NCI-H1105 (cell line): ENCODE results near the gene PDE9A.
A peak's percentile ranks its signal among the peaks of the same experiment; 100 is the strongest.

Experiments used
- DNase-seq: peaks from one replicate; lab custom pipeline; 2025; lab: John Stamatoyannopoulos, UW

PDE9A gene

GRCh38 chr21:42657676-42658319 is 4.4 kb downstream of the PDE9A start:
- no peak for DNase-seq

DNA sequence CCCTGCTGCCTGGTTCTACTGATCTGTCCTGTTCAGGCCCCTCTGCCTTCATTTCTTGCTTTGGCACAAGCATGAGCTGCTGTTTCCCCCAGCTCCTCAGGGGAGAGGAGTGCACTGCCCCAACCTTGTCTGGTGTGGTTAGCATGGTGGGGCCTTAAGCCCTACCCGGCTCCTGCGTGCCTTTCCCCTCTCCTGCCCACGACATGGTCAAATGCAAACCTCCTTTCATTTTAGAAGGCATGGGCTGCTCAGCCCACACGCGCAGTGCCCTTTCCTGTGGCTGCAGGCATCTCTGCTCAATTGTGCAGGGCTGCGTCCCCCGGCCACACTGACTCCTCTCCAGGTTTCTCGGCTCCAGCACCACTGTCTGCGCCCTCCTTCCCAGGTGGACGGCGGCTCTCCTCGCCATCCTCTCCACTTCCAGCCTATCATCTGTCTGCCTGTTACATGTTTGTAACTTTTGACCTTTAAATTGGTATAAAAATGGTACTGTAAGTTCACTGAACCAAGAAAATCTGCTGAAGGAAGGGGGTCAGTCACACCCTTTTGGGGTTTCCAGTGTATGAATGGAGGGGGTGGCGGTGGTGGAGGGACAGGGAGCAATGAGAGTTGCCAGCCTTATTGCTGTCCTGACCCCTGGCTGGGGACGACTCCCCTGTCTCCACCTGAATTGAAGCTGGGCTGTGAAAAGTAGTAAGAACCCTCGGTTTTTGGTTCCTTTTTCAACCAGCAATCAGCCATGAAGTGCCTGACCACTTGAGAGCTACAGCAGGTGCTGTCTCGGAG is 5.1 kb downstream of the PDE9A start:
- no peak for DNase-seq

DNA sequence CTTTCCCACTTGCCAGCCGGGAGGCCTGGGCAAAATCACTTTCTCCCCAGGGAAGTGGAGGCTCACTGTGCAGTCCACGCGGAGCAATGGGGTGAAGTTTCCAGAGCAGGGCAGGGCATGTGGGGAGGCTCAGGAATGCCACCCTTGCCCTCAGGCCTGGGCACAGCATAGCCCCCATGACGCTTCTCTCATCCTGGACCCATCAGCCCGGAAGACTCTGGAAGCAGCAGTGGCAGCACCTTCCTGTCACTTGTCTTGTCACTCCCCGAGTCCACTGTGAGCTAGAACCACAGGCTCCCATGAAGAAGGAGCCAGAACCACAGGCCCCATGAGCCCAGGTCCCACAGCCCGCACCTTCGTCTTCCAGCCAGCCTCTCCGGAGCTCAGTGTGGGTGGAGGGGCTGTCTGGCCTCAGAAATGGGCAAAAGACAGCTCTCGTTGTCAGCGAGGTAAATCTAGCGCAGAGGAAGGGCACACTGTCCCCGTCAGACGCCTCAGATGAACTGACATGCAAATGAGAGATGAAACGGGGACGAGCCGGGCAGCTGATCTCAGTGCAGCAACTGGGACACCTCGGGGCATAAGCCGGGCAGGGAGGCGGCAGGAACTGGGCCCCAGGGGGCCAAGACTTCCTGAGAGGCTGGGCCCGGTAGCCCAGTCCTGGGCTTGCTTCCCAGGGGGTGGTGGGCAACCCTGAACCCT is 6.1 kb downstream of the PDE9A start:
- no peak for DNase-seq

GRCh38 chr21:42660118-42660470 is 6.7 kb downstream of the PDE9A start:
- no peak for DNase-seq

- no peak for DNase-seq
Measured at GRCh38 chr21:42661688-42662429, 8.4 kb downstream of the PDE9A start.

DNA sequence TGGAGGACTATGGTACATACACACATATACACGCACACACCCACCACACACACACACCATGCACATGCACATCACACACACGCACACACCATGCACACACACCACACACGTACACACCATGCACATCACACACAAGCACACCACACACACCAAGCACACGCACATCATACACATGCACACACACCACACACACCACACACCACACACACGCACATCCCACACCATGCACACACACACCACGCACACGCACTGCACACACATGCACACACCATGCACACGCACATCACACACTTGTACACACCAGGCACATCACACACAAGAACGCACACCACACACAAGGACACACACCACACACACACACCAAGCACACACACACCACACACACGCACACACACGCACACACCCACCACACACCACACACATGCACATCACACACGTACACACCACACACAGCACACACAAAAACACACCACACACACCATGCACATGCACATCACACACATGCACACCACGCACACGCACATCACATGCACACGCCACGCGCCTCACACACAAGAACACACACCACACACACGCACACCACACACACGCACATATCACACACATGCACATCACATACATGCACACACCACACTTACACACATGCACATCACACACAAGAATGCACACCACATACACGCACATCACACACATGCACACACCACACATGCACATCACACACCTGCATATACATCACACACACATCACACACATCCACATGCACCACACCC is 9.2 kb downstream of the PDE9A start:
- no peak for DNase-seq

- no peak for DNase-seq
Measured at GRCh38 chr21:42663200-42663750, 9.9 kb downstream of the PDE9A start.

GRCh38 chr21:42663860-42664535 is 10.6 kb downstream of the PDE9A start:
- DNase-seq = no peak

DNA sequence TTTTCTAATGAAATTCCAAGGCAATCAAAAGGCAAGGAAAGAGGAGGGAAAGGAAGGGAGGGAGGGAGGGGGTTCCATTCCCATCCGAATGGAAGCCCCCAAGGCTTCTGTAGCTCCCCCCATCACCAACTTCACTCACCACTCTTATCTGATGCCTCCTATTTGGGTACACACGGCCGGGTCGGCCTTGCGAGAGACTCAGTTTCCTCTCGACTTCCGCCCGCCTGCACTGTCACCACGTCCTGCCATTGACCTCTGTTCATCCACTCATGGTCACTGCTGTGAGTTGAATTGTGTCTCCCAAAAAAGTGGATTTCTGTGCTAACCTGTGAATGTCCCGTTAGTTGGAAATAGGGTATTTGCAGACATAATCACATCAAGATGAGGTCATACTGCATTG is 11.2 kb downstream of the PDE9A start:
- DNase-seq = no peak

- DNase-seq = no peak
Measured at GRCh38 chr21:42665026-42665425, 11.6 kb downstream of the PDE9A start.

DNA sequence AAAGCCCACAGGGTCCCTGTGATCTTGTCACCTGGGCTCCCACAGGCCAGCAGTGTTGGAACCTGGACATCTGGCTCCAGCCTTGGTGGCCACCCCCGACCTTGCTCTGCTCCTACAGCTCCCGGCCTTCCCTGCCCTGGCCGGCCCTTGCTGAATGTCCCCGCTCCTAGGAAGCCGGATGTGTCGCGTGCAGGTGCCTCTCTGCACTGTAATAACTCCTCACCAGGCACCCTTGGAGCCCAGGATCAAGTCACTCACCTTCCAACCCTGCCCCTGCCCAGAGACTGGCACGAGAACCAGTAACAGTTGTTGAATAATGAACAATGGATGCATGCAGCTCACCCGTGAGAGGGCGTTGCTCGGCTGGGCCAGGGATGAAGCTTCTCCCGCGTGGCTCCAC is 12.1 kb downstream of the PDE9A start:
- no peak for DNase-seq

DNA sequence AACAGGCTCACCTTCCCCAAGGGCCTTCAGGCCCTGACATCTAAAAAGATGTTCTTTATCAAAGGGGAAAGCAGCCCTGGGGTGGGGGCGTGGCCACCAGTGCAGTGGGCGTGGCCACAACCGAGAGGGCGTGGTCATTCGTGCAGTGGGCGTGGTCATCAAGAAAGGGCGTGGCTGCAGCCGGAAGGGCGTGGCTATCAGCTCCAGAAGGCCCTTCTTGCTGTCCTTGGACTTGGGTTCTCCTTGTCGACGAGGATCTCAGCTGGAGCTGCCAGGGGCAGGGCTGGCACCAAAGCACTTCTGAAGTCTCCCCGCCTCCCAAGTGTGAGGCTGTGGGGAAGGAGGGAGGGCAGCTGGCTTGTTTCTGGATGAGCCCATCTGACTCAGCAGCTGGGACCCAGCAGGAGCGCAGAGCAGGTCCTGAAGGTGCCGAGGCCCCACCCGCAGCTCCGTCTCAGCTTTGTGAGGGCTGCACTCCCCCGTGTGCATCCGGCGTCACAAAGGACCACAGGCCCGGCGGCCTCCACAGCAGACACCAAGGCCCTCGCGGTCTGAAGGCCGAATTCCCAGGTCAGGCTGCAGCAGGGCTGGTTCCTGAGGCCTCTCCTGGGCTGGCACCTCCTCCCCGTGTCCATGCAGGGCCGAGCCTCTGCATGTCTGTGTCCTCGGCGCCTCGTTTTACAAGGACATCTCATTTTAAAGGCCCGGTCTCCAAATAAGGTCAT is 12.8 kb downstream of the PDE9A start:
- no peak for DNase-seq

DNA sequence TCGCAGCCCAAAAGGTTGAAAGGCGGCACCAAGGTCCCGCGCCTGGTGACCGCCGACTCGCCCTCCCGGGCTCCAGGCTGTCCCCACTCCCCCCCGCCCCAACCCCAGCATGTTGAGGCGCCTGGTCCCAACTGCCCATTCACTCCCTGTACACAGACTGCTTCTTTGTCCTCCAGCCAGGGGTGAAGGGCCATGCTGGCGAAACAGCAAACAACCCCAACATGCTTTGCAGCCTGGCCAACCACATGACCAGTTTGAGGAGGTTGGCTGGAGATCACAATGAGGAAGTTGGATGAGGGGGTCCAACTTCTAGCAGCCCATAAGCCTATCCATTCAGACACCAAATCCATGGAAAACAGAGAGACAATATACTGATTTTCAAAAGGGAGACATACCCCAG is 13.5 kb downstream of the PDE9A start:
- DNase-seq = no peak

DNA sequence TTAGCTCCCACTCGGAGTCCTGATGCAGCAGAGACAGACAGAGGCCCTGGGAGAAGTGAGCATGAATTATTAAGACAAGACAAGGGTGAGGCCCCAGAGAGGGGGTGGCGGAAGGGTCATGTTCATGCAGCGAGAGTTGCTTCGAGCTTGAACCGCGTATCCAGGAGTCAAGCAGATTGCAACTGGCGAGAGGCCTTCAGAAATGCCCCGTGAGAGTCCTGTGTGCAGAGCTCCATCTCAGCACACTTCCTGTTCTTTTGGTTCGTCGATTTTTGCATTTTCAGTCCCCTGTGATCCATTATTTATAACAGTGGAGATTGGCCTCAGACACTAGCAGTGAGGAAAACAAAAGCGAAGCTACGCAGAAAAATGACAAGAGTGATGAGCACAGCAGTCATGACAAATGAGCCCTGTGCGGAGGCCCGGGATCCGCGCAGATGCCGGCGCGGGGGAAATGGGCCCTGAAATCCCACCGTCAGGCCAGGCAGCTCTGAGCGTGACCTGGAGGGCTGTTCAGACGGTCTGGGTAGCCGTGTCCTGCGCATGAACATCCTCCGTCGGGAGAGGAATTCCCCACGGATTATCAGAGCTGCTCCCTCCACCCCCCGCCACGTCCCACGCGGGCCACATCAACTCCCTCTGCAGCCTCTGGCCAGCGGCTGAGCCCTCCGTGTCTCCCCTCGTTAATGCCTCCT is 15.0 kb downstream of the PDE9A start:
- no peak for DNase-seq

DNA sequence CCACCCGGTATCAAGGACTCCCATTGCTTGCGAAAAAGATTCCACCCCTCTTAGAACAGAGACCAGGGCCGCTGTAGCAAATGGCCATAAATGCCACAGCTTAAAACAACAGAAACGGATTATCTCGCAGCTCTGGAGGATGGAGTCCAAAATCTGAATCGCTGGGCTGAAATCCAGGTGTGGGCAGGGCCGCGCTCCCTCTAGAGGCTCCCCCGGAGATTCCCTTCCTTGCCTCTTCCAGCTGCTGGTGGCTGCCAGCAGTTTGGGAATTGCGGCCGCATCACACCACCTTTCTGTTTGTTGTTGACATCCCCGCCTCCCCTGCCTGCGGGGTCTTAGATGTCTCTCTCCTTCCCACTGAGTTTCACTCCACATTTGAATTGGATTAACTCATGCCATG is 15.6 kb downstream of the PDE9A start:
- DNase-seq = no peak

- no peak for DNase-seq
Measured at GRCh38 chr21:42670058-42670880, 16.8 kb downstream of the PDE9A start.

- DNase-seq = no peak
Measured at GRCh38 chr21:42670884-42671283, 17.5 kb downstream of the PDE9A start.

DNA sequence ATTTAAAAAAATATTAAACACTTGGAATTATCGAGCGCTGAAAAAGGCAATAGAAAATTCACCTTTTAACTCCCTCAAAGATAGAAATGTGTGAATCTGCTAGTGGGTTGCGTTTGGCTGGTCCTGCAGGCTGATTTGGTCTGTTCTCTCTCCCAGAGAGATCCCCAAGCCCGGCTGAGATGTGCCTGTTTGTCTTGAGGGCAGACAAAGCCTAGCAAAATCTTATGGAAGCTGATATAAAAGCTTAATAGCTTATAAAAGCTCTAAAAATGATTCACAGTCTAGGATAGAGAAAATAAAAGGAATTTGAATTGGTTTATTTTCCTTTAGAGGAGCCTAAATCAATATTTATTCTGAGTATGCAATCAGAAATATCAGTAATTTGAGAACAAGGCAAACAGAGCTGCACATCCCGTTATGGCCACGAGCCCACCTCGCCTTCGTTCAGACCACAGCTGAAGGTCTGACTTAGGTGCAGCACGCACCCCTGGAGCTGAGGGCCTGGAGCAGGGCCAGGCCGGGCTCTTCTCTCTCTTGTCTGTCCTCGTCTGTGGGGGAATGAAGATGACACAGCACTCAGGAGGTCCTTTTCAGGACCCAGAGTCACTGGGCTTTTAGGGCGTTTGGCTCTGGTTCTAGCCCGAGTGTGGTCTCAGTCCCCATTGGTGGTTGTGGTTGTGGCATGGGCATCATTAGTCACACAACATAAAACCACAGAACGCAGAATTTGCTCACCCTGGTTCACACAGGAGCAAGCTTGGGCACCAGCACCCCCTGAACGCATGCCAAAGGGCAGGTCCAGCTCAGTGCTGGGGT is 18.6 kb downstream of the PDE9A start:
- peak; percentile 30 for DNase-seq
